ENCODE data around the gene PSMB1. TPM values are rescaled to one million over a fixed set of nuclear protein-coding genes. Genes with fewer than 3 reads are reported as not detected.
A peak's percentile ranks its signal among the peaks of the same experiment; 100 is the strongest.

Gene PSMB1
- 145 TPM for total RNA-seq
- long read RNA-seq, transcript PSMB1-201 (6 exons, 928 nt): major isoform, 101 of 123 reads
- long read RNA-seq, partial matches to known transcripts: 18 of 123 reads
- long read RNA-seq, other reads (novel, unspliced or antisense): 3 of 123 reads

DNA sequence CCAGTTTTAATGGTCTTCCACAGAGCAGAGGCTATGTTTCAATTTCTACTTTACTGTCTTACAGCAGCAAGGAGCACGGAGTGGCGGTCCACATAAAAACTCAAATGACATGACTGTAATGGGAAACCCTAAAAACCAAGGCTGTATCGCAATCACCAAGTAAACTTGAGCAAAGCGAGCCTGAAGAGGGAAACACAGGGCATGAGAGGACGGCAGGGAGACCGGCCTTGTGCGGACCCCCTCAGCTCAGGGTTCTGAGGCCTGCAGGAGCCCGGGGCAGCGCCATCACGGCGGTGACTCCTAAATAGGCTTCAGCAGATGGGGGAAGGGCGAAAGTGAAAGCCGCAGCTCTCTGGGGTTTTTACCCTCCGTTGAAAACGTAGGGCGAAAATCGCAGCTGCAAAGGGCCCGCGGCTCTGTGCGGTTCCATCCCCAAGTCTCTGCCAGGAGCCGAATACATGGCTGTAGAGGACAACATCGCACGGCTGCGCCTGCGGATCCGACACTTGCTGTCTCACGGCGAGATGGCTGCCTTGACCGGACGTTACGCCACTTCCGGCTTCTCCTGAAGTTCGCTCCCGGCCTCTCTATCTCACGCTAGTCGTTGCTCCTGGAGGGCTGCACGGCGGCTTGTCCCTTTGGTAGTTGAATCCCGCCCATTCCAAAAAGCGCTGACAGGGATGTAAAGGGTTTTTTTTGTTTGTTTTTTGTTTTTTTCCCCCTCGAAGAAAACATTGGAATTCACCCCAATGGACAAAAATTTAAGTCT is at the start of gene PSMB1:
TSS of gene PSMB1 (minus strand) at position 543 of the 769 bp plus-strand sequence. CDS start at position 478, 65 bp downstream.
- DNase-seq: peak; percentile 97
- peak; percentile 94 for ATAC-seq (ENCODE audit: poor library complexity)
- intact Hi-C loops (cut with DNase I): loop anchor here (10.0 kb wide), 1 partner anchor 798 kb away; the partner anchor contains the start of genes DYNLT2 and ERMARD

GRCh38 chr6:170597278-170597677 is 44.2 kb upstream of the PSMB1 start:
- no peak for DNase-seq
- intact Hi-C loops (cut with DNase I): no loop called here
- ATAC-seq (ENCODE audit: poor library complexity): no peak

- intact Hi-C loops (cut with DNase I): no loop called here
- ATAC-seq (ENCODE audit: poor library complexity): no peak
- DNase-seq: no peak
Observed at GRCh38 chr6:170596426-170596825, 43.3 kb upstream of the PSMB1 start.

DNA sequence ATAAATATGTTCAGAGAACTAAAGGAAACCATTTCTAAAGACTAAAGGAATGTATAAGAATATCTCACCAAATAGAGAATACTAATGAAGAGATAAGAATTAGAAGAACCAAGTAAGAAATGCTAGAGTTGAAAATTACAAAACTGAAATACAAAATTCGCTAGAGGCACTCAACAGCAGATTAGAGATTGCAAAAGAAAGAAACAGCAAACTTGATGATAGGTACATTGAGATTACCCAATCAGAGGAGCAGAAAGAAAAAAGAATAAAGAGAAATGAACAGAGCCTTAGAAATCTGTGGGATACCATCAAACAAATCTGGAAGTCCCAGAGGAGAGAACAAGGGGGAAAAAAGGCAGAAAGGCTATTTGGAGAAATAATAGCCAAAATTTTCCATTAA is 37.6 kb upstream of the PSMB1 start:
- no peak for ATAC-seq (ENCODE audit: poor library complexity)
- no peak for DNase-seq
- intact Hi-C loops (cut with DNase I): no loop called here

GRCh38 chr6:170584954-170585498 is 31.9 kb upstream of the PSMB1 start:
- no peak for DNase-seq
- intact Hi-C loops (cut with DNase I): no loop called here
- peak; percentile 7 for ATAC-seq (ENCODE audit: poor library complexity)

- ATAC-seq (ENCODE audit: poor library complexity) (peak; percentile 99), DNase-seq (peak; percentile 96)
- intact Hi-C loops (cut with DNase I): no loop called here
Observed at GRCh38 chr6:170584181-170584953, 31.3 kb upstream of the PSMB1 start, which contains the start of gene PDCD2. Gene PDCD2 (minus strand): TSS chr6:170584637. CDS start chr6:170584581, 56 bp downstream.

DNA sequence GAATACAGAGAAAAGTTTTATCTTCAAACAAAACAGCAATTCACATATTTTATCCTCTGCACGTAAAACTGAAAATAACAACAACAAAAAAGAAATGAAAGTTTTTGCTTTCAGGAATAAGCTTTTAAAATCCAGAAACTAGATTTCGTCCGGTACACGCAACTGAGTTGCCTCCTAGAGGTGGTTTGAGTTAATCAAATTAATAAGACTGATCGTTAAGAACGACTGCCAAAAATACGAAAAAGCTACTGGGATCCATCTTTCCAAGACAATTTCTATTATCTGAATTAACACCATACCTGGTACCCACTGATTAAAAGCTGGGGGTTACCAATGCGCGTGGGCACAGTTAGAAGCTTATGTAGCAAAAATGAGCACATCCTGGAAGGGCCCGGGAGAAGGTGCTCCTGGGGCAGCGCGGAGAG is 30.7 kb upstream of the PSMB1 start:
- ATAC-seq (ENCODE audit: poor library complexity) (no peak), DNase-seq (no peak)
- intact Hi-C loops (cut with DNase I): no loop called here

DNA sequence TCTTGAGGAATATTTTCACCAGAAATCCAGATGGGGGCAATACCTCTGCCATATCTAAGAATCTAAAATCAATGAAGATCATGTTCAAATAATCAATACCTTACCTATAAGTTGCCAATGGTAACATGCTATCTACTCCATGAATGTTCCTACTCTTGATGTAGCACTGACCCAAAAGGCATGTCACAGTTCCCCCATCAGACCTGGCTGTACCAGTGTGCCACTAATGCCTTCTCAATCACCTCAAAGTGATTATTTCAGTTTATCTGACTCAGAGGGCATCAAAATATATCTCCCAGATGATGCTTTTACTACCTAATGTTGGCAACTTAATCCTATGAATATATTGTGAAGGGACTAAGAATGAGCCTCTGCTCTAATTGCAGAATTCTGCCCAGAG is 25.8 kb upstream of the PSMB1 start:
- ATAC-seq (ENCODE audit: poor library complexity) (no peak), DNase-seq (no peak)
- intact Hi-C loops (cut with DNase I): no loop called here

- intact Hi-C loops (cut with DNase I): no loop called here
- DNase-seq (no peak), ATAC-seq (ENCODE audit: poor library complexity) (no peak)
Observed at GRCh38 chr6:170575250-170575649, 22.1 kb upstream of the PSMB1 start.

GRCh38 chr6:170572704-170573466 is 19.8 kb upstream of the PSMB1 start:
- ATAC-seq (ENCODE audit: poor library complexity): no peak
- no peak for DNase-seq
- intact Hi-C loops (cut with DNase I): no loop called here

DNA sequence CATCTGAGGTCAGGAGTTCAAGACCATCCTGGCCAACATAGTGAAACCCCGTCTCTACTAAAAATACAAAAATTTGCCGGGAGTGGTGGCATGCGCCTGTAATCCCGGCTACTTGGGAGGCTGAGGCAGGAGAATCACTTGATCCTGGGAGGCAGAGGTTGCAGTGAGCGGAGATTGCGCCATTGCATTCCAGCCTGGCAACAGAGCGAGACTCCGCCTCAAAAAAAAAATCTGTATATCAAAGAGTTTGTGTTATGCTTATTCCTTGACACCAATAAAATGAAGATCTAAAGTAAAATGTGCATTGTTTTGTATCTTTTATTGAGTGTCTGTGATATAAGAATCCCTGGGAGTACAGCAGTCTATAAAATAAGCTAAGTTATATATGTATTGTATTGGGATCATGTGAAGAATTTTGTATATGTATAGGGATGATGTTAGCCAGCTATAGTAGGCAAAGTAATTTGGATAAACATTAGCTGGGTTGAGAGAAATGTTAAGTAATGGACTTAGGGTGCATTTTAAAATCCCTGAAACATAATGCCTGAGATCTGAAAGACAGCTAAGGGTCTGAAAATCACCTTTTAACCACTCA is 11.9 kb upstream of the PSMB1 start:
- intact Hi-C loops (cut with DNase I): no loop called here
- ATAC-seq (ENCODE audit: poor library complexity) (no peak), DNase-seq (no peak)

DNA sequence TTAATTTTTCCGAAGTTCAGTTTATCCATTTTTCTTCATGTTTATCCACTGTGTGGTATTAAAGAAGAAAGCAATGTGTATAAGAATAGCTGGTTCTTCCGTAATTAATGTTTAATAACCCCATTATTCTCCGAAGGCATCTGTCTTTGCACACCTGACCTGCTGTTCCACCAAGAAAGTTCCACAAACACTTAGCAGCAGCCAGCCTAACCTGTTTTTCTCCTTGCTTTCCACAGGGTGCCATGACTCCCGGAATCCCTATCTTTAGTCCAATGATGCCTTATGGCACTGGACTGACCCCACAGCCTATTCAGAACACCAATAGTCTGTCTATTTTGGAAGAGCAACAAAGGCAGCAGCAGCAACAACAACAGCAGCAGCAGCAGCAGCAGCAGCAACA is 8.4 kb upstream of the PSMB1 start:
- ATAC-seq (ENCODE audit: poor library complexity): no peak
- intact Hi-C loops (cut with DNase I): no loop called here
- DNase-seq: no peak

- intact Hi-C loops (cut with DNase I): loop anchor here (10.0 kb wide), 1 partner anchor 801 kb away; the partner anchor contains the start of genes DYNLT2 and ERMARD
- no peak for ATAC-seq (ENCODE audit: poor library complexity)
- DNase-seq: no peak
Observed at GRCh38 chr6:170555305-170555704, 2.2 kb upstream of the PSMB1 start.

DNA sequence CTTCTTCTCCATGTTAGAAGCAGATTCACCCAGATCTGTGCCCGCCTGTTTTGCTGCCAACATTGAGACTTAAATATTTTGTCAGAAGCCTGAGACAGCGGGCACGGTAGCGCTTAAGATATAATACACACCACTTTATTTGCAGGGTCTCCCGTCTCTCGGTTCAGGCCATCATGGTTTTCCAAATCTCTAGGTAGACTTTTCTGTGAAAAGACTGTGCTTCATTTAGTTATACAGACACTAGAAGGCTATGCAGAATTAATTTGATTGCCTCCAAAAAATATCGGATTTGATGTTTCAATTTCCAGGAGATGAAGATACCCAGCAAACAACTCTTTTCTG is 1.7 kb upstream of the PSMB1 start:
- DNase-seq: no peak
- ATAC-seq (ENCODE audit: poor library complexity): no peak
- intact Hi-C loops (cut with DNase I): loop anchor here (10.0 kb wide), 1 partner anchor 800 kb away; the partner anchor contains the start of genes DYNLT2 and ERMARD

DNA sequence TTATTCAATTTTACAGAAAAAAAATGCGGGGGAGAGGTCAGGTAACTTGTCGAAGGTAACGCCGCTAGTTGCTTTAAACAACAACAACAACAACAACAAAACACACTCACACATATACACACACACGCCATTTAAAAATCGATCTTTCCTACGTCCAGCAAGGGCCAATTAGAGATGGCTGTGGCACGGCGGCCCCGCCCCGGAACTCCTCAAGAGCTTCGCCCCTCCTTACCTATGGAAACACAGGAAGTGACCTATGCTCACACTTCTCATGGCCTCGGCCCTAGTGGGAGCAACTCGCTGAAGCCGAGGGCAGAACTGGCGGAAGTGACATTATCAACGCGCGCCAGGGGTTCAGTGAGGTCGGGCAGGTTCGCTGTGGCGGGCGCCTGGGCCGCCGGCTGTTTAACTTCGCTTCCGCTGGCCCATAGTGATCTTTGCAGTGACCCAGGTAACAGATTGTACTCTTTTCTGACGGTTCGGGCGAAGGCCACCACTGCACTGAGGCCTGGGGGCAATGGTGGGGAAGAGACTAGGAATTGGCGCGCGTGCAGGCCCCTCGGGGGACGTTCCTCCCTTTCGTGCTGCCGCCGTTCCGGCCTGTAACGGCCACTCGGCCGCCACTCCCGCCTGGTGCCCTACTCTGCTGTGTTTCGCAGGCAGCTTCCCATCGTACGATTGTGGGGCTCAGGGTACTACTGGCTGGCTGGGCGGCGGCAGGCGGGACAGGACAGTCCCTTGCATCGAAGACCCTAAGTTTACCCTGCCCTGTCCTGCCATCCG is 1.1 kb upstream of the PSMB1 start, which contains the start of gene TBP:
TSS of gene TBP (plus strand) at position 357 of the 783 bp plus-strand sequence. CDS start 2,661 bp downstream, outside the sequence.
- intact Hi-C loops (cut with DNase I): loop anchor here (10.0 kb wide), 1 partner anchor 799 kb away; the partner anchor contains the start of genes DYNLT2 and ERMARD
- peak; percentile 98 for DNase-seq
- peak; percentile 97 for ATAC-seq (ENCODE audit: poor library complexity)

DNA sequence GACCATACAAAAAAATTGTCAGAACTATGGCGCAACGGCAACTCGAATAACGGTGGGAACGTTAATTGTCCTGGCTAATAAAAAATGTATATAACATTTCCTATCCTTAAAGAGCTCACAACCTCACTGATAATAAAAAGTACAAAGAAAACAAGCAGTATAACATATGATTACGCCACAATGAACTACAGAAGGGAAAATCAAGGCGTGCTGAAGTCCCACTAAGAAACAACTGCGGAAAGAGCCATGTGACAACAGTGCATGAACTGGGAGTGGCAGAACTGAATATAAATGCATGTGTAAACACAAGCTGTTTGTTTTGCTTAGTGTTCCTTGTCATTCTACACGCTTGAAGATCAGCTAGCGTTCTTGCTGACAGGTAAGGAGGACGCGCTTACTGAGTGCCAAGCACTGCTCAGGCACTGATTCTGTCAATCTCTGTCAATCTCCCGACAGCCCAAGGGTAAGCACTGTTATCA is 466 bp upstream of the PSMB1 start:
- DNase-seq: peak; percentile 44
- intact Hi-C loops (cut with DNase I): loop anchor here (10.0 kb wide), 1 partner anchor 799 kb away; the partner anchor contains the start of genes DYNLT2 and ERMARD
- peak; percentile 50 for ATAC-seq (ENCODE audit: poor library complexity)

GRCh38 chr6:170545405-170545804 is 7.7 kb downstream of the PSMB1 start:
- DNase-seq (no peak), ATAC-seq (ENCODE audit: poor library complexity) (peak; percentile 67)
- intact Hi-C loops (cut with DNase I): no loop called here

Measured in Right ventricle myocardium superior (tissue), 1 donor.